ENCODE measurements around the gene PGLYRP2.

PGLYRP2 gene

DNA sequence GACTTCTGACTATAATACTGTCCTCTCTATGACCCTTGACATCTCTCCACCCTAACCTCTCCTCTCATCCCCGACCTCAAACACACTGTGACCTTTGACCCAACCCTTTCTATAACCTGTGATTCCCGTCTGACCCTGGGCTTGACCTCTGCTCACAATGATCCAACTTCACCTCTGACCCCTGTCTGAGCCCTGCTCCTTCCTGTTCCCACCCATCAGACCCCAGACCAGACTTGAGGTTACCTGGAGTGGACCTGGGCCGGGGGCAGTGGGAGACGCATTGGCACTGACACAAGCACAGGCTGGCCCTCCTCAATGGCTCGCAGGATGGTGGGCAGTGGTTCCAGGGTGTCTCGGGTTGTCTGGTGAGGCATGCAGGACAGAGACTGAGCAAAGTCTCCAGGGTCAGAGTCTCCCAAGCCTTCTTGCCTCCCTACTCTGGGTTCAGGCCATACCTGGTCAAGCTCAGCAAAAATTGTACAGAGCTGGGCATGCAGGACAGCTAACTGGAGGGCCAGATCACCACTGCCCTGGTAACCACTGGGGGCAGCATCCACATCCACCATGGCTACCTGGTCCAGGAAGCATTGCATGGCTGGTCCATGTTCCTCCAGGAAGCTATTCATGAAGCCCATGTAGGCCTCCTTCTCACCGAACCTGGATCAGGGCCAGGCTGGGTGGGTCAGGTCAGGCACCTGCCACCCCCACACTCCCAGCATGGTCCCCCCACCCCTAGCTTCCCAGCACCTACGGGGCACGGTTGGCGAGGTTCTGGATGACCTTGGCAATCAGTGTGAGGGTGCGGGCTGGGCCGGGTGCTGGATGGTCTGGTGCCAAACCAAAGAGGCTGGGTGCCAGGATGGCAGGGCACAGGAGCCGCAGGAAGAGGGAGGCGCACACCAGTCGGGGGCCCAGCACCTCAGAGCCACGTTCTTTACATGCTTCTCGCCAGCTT, 25.1 kb downstream of the PGLYRP2 start:
- DNase-seq = no peak

DNA sequence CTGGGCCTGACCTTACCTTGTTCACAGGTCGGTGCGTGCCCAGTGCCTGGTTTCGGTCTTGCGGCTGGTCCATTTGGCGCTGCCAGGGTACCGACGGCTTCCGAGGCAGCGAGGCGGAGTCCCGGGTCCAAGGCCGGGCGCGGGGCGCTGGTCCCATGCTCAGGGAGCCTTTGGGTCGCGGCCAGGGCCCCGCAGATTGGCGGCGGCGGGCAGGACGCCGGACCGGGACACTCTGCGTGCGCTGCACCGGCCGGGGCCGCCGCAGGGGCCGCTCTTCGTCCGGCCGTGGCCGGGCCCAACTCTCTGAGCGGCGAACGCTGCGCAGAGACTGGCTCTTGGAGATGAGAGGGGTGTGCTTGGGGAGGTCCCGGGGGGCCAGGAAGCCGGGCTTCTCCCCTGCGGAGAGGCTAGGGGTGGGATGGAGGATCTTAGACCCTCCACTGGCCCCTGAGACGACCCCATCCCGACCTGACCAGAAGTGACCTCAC, 26.2 kb downstream of the PGLYRP2 start:
- no peak for DNase-seq

DNA sequence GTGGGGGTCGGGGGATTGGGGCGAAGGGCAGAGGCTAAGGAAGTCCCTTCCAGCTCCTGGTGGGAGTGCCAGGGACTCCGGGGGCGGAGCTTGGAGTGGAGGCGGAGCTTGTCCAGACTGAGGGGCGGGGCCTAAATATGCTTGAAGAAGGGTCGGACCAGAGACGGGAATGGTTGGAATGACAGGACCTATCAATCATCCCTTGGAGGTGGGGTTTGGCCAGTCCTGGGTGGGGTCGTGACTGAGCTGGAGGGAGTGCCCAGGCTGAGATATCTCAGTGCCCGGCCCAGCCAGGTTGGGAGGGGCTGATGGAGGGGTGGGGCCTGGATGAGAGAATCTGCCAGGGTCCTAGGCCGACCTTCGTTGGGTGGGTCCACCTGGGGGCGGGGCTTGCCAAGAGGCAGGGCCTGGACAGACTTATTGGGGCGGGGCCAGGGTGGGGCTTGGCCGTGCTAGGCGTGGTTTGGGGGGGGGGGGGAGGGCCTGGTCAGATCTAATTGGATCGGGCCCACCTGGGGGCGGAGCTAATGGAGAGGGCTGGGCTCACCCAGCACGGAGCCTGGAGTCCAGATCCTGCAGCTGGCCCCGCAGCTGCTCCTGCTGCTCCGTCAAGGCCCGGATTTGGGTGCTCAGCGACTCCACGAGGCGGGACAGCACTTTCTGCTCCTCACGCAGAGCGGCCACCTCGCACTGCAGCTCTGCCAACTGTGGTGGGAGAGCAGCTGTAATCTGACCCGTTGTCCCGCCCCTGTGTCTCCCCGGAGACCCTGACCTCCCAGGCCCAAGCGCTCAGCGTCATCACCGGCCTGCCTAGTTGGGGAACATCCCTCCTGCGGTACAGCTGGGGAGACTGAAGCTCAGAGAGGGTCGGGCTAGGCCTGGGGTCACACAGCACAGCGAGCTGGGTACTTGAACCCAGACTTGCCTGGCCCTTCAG, 26.9 kb downstream of the PGLYRP2 start:
- peak; percentile 84 for DNase-seq

DNA sequence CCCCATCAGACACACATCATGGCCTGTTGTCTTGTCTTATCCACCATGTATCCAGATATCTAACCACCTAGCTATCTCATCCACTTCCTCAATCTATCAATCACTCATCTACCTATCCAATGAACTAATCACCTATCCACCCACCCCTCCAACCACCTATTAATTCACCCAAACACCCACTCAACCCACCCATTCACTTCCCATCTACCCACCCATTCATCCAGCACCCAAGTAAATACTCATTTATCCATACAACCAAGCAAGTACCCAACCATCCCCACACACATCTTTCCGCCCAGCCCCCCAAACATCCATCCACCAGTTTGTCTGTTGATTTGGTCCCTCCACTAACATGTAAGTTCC, 28.8 kb downstream of the PGLYRP2 start:
- no peak for DNase-seq

DNA sequence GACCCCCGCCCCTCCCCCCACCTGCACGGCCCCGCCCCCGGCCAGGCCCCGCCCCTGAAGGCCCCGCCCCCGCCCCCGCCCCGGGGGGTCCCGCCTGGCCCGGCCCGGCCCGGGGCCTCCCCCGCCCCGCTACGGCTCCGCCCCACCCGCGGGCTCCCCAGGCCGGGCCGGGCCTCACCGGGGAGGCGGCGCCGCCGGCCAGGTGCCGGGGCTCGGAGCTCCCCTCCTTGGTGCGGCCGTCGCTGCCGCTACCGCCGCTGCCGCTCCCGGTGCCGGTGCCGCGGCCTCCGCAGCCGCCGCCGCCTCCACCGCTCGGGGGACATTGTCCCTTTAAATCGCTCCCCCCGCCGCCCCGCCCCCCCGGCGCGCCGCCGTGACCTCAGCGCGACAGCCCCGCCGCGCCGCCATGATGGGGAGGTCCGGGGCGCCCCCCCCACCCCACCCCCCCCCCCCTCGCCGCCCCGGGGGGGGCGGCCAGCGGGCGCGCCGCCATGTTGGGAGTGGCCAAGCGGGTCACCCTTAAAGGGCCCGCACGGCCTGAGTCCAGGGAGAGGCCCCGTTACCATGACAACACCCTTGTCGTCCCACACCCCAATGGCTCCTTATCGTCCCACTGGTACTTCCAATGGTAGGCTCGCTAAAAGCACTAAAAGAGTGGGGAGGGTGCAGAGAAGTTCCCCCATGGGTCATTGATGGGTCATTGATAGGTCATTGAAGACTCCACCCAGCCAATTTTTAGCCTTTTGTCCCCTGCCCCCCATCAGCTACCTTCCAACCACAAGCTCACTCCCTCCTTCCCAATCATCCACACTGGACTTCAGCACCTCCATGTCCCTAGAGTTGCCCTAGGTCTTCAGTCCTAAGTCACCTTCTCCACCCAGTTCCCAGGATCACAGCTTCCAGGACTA, 29.4 kb downstream of the PGLYRP2 start, which contains the start of gene WIZ:
Gene WIZ, minus strand, starts transcription at position 337 of the 908 bp plus-strand sequence. CDS start 1,649 bp downstream, outside the sequence.
- peak; percentile 87 for DNase-seq

DNA sequence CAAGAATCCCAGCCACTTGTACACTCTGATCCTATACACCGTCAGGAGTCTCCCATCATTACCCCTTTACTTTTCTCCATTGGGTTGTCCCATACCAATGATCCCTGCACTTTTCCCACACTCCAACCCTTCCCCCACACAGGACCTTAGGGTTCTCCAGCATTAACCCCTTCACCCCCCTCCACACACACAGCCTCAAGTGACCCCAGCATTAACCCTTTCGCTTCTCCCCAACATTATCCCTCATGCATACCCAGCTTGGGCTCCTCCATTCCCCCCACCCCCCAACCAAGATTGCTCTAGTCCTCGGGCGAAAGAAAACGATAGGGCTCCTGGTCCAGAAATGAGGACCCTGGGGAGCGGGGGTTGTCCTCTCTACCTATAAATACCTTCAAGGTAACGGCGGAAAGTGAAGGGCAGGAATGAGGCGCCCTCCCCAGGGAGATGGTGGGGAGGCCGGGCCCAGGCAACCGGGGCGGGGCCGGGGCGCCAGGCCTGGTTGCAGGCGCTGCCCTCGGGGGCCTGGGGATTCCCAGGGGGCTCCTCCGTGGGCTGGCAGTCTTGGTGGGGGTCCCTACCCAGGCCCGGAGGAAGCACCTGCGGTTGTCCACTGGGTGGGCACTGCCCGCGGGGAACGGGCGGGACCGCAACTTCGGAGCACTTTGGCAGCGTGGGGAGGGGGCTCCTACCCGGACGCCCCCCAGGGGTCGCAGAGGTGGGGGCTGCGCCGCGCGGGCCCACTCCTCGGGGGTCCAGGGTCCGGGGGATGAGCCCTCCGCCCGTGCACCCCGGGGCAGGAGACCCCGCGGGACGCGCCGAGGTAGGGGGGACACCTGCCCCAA, 30.3 kb downstream of the PGLYRP2 start:
- DNase-seq = peak; percentile 18

- DNase-seq = no peak
Measured at GRCh38 chr19:15448044-15448777, 31.1 kb downstream of the PGLYRP2 start.

DNA sequence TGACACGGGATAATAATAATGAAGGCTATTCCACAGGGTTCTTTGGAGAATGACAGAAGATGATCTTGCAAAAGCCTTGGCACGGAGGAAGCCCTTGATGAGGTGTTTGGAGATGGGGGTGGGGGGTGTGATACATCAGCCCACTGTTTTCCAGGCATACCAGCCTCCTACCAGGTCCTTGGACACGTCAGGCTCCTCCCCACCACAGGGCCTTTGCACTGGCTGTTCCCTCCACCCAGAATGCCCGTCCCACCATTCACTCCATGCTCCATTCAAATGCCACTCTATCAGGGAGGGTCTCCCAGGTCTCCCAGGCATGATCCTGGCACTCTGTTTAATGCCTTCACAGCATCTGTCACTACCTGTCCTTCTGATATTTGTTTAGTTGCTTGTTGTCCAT, 32.2 kb downstream of the PGLYRP2 start:
- no peak for DNase-seq

DNA sequence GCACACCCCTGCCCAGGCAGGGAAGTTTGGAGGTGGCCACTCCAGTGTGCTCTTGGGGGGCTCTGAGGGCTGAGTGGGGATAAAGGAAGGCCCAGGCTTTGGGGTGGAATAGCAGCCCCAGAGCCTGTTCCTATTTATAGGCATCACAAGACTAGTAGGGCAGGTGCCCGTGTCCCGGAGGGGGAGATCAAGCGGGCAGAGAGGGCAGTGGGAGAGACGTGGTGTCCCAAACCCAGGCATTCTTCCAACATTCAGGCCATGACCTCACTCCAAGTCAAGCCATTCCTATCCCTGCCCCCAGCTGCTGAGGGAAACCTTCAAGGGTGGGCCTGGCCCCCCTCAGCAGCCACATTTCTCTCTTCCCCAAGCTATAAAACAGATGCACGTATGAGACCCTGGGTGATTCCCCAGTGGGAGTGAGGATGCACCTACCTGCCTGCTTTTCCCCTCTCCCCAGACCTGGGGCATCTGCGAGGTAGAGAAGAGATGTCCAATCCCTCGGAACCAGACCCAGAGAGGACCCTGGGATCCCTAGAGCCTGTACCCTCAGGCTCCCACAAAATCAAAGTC, 33.4 kb downstream of the PGLYRP2 start:
- no peak for DNase-seq

DNA sequence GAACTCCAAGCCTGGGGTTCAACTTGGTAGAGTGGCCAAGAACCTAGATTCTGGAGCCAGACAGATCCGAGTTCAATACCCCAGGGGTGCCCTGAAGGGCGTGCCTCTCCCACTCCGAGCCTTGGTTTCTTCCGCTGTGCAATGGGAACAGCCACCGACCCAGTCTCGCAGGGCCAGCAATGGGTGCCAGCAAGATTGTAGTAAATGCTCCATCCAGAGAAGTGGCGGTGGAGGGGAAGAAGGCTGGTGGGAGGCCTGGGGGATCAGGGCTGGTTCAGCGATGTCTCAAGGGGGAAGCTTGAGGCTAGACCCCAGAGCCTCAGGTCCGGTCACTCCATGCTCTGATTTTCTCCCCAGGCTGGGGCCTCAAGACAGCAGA, 34.1 kb downstream of the PGLYRP2 start:
- DNase-seq = no peak

DNA sequence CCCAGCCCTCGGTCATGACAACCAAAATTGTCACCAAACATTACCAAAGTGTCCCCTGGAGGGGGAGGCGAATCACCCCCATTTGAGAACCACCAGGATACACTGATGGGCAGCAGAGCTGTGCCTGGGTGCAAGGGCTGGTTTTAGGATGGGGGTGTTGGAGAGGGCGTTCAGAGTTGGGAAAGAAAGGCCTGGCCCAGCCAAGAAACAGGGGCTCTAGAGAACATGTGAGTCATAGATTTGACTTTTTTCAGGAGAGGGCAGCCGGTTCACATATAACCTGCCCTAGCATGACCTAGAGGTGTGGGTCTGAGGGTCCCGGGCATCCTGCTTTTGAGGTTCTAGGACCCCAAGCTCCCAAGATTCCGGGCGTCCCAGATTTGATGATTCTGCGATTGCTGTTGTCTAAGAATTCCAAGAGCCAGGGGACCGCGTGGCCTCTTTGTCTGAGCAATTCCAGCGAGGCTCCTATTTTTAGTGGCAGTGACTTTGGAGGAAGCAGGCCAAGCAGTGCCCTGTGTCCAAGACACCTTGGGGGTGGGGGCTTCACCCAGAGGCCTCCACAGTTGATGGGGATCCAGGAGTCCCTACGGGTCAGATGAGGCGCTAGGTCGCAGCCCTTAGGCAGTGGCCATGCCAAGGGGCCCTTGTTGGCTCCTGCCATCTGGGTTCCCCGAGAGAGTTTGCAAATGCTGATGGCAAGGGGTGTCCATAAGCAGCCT, 34.6 kb downstream of the PGLYRP2 start:
- no peak for DNase-seq

DNA sequence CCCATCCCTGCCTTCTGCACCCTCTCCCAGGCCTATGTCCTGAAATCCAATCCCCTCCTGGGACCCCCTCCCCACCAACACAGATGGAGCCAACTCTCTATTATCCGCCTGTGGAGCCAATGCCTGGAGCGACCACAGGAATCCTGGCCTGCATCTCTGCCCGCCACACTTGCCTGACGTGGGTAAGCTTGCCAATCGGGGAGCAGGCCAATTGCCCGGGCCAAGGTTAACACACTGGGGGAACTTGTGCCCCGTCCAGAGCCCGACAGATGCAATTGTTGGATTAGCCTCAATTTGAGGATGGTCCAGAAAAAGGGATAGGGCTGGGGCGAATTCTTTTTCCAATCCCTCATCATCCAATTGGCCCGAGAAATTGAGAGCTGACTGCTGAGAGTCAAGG, 35.5 kb downstream of the PGLYRP2 start:
- DNase-seq = no peak

GRCh38 chr19:15443325-15443724, 36.0 kb downstream of the PGLYRP2 start:
- DNase-seq = no peak

- DNase-seq = no peak
Measured at GRCh38 chr19:15442142-15442920, 37.0 kb downstream of the PGLYRP2 start.

- DNase-seq = no peak
Measured at GRCh38 chr19:15441317-15441716, 38.0 kb downstream of the PGLYRP2 start.

DNA sequence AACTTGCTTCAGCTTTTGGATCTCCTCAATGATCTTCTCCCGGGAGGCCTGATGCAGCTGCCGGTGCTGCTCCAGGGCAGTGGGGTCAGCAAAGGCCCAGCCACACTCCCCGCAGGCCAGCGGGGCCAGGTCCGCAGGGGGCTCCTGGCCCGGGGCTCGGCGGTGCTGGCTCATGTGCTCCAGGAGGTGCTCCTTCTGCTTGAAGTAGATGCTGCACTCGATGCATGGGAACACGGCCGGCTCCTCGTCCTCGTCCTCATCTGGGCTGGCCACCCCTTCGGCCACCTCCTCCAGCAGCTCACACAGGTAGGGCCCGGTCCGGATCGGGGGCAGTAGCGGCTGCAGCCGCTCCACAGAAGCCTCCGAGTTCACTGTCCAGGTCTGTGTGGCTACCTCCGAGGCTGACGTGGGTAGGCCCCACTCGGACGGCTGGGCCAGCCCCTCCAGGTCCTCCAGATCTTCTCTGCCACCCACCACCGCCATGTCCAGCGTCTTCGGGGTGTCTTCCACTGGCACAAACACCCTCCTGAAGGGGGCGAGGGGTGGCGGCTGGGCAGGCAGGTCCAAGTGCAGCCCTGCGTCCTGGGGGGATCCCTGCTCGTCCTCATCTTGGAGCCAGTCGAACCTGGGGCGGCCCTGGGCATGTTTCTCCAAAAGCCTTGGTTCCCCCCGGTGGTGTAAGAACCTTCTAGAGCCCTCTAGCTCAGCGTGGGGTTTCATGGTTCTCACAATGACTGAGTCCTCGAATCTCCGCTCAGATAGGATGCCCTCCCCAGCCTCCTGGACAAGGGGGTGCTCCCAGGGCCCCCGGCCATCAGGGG, 39.3 kb downstream of the PGLYRP2 start:
- no peak for DNase-seq

DNA sequence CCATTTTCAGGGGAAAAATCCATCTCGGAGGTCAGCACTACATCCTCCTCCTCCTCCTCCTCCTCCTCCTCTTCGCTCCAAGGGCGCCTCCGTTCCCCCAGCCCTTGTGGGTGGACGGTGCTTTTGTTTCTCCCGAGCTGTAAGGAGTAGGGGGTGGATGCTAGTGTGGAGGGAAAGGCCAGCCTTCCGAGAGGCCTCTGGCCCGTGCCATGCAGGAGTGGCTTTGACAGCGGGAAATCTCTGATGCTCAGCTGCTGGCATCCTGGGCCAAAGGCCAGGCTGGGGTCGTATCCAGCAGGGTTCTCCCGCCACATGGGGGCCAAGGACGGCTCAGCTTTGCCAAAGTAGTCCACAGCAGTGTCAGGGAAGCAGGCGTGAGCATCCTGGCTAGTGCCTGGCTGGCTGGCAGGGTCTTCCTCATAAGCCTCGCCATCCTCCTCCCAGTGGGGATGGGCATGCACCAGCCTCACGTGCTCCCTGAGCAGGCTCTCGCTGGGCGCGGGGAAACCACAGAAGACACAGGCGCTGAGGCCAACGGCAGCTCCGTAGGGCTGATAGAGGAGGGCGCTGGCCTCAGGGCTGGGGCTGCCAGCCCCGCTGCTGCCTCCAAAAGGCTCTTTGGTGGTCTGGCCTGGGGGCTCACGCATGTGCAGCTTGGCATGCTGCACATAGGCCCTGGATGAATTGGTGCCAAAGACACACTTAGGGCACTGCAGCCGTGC, 40.1 kb downstream of the PGLYRP2 start:
- DNase-seq = peak; percentile 83

Measured in hematopoietic multipotent progenitor cell treated with erythropoietin and hydrocortisone succinate and interleukin-3 and kit ligand, for 4 days (in vitro differentiated cells).